SIG-M5 treated with dmso at 0.1 percent for 504 hours (cell line): ENCODE data around the gene LRRC18.

ENCODE experiments used
- DNase-seq: peaks from one replicate; lab custom pipeline; 2025; ENCODE audit not compliant: unreplicated experiment; lab: John Stamatoyannopoulos, UW

LRRC18 gene

DNA sequence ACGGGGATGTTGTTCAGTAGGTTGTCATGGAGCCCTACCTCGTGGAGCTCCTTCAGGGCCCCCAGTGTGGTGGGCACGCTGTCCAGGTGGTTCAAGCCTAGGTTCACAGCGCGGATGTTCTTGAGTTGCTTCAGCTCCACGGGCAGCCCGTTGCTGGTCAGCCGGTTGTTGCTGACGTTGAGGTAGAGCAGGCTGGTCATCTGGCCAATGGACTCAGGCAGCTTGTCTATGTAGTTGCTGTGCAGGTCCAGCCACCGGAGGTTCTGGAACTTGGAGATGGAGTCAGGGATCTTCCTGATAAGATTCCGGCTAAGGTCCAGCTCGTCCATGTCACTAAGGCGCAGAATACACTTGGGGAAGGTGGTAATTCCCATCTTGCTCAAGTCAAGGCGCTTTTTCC, 26.0 kb downstream of the LRRC18 start:
- DNase-seq = no peak

DNA sequence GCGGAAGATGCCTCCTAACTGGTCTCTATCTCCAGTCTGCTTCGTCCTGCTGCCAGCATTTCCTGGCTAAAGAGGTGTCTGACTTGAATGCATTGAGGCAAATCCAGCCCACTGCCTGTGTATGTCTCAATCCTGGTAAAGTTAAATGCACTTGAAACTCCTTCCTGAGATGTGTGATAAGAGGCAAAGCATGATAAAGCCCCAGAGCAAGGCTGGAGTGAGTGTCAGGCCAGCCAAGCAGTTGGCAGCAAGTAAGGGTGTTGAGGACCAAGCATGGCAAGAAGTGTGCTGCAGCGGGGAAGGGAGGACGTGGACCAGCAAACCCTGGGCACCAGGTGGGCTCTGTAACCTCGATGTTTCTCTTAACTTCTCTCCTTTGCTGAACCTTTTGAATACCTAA, 29.1 kb downstream of the LRRC18 start:
- DNase-seq = no peak

DNA sequence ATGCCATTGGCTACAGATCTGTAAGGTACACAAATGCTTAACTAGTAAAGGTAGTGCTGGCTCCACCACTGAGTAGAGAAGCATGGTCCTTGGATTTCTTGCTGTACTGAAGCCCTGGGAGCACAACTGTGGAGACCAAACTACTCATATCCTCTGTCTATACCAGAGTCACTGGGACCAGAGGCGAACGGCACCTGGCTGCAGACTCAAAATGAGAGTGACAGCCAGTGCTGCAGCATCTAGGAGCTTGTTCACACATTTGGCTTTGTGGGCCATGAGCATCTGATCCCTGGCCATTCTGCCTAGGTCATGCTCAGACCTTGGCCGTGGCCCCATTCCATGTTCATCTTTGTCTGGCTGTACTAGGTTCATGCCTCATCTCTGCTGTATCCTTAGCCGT, 31.9 kb downstream of the LRRC18 start:
- DNase-seq = no peak

DNA sequence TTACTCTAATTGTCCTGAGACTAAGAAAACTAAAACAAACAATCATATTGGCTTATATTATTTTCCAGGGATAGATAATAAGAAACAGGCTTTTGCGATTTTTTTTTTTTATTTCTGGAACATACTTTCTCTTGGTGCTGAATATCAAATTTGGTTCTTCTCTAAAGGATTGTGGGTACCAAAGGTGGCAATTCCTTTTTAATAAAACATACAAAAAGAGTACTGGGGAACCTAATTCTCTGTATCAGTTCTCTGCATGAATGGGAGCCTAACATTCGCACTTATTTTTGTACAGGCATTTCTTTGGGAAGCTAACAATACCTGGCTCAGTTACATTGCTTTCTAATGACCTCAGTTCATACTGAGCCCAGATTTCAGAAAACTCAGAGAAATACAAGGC, 32.8 kb downstream of the LRRC18 start:
- no peak for DNase-seq

DNA sequence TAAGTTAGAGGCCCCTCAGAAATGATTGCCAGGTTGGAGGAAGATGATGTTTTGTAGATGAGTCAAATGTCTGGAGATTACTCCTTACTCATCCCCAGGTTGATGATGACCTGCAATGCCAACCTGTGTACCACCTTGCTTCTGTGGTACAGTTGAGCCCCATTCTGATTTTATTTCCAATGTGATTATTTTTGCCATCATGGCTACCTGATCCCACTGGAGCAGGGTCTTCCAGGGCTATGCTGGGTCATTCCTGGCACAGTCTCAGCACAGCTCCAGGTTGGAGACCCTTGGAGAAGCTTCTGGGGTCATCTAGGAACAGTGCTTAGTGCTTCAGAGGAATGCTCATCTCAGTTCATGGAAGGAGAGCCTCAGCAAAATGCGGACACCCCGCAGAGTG, 34.3 kb downstream of the LRRC18 start:
- no peak for DNase-seq

DNA sequence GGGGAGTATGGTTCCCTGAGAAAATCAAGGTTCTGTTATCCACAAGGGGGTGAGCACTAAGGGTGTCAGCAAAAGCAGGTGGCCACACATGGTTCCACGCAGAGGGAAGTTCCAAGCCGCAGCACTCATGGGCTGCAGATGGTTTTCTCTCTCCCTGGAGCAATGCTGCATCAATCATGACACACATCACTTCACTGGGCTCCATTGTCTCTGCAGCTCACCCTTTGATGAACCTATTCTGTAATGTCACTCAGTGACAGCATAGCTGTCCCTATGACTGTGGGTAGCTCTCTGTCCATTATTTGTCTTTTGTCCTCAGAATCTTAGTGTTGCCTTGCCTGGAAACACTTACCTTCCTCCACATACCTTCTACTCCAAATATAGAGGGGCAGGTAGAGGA, 34.8 kb downstream of the LRRC18 start:
- DNase-seq = no peak

DNA sequence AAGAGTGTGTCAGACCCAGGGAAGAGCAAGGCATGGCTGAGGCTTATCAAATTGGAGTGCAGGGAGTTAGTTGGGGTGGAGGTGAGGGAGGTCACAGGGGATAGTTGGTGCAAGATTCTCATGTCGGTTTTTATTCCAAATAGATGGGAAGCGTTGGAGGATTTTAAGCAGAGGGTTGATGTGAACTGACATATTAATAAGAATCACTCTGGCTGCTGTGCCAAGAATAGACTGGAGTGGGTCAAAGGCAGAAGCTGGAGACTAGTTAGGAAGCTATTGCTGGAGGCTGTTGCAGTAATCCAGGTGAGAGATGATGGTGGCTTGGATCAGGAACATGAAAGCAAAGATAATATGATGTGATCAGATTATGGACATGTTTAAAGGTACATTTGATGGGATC, 36.5 kb downstream of the LRRC18 start:
- DNase-seq = no peak

DNA sequence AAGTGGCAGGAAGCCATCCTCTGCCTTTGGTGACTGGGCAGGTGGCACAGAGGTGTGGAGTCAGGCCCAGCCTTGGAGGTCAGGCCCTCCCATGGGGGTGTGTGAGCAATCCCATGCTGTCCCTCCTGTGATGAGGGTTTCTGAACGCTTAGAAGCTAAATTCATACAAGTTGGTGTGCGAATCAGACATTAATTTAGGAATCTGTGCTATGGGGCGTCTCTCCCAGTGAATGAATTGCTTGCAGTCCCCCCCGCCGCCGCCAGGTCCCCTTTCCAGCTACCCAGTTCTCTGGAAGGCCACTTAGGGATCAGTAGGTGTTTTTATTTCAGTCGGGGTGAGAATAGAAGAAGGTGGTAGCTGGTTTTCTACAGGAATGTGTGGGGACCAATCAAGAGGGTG, 37.5 kb downstream of the LRRC18 start:
- no peak for DNase-seq

DNA sequence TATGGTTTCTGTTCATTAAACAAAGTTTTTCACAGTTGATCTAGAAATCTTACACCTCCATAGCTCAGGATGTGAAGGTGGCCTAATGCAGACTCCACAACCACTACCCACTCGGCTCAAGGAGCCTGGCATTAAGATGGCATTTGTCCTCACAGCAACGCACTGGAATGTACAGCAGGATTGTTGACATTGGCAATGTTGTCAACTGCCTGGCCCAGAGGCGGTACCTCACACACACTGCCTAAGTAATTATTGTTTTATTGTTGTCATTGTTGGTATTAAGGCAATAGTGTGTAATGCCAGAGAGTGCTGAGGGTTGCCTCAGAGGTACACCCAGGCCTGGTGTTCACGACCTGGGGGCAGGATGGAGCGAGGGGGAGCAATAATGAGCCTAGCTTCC, 38.3 kb downstream of the LRRC18 start:
- DNase-seq = no peak

DNA sequence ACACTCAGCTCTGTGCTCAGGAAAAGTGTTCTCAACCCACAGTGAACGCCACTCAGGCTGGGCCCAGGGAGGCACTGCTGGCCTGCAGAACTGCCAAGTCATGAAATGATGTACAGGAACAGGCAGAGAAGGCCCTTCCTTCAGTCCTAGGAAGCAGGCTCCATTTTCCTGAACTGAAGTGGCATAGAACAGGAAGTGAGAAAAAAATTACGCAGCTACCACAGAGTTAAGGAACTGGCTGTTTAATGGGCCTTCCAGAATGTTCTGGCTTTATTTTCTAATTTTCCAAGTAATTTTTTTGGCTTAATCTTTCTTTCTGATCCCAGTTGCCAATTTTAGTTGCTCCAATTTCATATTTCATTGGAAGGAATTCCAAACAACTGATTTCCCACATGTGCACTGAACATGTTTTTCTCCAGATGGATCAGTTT, 39.3 kb downstream of the LRRC18 start:
- DNase-seq = peak; percentile 5

DNA sequence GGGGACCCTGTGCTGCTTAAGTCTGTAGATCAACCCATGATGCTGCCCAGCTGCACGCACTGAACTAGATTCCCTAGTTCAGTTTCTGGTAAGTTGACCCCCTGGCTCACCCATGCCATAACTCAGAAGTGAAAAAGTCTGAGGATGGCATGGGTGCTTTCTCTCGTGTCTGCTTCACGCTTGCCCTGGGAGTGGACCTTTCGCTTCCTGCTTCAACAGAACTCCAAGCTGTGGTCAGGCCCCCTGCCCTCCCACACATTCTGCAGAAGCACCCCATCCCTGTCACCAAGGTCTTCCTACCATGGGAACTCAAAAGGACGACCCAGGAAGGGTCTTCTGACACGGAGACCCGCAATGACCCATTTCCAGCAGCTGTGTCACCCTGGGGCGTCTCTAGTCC, 39.9 kb downstream of the LRRC18 start:
- DNase-seq = no peak

DNA sequence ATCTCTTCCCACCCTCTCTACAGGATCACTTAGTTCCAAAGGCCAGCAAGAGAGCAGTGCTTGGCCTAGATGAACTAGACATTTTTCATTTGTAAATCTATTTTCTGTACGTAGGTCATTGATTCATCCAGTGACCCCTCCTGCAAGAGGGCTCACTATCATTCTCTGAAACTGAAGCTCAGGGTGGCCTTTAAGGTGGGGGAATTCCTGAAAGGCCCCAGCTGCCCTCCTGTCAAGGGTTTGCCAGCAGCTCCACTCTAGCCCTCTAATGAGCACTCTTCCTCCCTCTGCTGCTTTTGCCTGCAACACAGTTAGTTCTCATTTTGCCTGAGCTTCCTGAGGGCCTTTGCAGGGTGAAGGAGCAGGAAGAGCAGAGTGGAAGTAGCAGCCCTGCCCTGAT, 41.2 kb downstream of the LRRC18 start:
- DNase-seq = no peak

DNA sequence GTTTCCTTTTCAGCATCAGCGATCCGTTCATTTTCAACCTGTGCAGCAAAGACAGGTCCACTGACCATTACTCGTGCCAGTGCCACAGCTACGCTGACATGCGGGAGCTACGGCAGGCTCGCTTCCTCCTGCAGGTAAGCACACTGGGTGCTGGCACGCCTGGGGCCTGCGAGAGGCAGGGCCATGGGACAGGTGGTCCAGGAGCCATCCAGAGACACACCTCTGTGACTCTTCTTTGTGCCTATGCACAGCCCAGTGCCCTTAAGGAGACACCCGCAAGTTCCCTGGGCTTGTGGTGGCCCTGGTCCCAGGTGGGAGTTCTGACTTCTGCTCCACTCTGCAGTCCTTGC, 42.2 kb downstream of the LRRC18 start:
- DNase-seq = no peak

DNA sequence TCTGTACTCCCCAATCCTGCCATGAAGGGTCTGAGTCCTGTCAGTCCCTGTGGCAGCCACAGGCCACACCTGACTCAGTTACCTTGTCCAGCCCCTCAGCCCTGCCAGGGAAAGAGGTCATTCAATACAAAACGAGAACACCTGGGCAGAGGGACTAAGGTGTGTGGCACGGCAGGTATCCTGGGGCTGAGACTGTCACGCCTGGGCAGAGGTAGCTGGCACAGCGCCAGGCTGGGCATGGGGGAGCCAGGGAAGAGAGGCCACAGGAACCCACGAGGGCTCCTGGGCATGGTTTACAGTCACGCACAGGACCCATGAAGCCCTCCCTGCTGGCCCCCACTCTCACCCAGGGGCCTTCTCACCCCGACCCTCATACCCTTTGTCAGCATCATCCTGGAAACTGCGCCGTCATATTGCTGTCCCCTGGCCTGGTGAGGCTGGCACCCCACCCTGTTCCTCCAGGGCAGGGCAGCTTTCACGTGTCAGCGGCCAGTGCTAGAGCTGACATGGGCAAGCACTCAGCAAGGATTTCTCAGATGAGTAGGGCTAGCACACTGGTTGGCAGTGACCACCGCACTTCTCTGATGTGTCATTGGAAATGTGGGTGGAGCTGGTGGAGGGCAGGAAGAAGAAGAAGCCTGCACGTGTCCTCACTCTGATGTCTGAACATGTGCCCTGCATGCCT, 42.7 kb downstream of the LRRC18 start:
- DNase-seq = no peak

DNA sequence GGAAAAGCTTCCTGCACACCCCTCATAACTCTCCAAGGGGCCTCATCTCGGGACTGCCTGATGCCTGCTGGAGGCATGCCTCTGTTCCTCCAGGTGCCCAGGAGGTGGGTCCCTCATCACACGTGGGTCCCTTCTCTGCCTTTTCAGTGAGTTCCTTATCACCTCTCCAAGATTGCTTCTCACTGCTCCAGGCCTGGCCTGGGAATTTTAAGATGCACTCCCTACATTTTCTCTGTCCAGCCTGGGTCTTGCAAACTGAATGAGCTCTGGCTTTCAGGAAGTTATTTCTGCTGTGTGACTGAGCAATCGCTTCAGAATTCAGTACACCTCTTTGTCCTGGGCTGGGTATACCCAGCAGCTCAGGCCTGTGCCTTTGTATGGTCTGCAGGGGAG, 43.8 kb downstream of the LRRC18 start:
- DNase-seq = no peak

DNA sequence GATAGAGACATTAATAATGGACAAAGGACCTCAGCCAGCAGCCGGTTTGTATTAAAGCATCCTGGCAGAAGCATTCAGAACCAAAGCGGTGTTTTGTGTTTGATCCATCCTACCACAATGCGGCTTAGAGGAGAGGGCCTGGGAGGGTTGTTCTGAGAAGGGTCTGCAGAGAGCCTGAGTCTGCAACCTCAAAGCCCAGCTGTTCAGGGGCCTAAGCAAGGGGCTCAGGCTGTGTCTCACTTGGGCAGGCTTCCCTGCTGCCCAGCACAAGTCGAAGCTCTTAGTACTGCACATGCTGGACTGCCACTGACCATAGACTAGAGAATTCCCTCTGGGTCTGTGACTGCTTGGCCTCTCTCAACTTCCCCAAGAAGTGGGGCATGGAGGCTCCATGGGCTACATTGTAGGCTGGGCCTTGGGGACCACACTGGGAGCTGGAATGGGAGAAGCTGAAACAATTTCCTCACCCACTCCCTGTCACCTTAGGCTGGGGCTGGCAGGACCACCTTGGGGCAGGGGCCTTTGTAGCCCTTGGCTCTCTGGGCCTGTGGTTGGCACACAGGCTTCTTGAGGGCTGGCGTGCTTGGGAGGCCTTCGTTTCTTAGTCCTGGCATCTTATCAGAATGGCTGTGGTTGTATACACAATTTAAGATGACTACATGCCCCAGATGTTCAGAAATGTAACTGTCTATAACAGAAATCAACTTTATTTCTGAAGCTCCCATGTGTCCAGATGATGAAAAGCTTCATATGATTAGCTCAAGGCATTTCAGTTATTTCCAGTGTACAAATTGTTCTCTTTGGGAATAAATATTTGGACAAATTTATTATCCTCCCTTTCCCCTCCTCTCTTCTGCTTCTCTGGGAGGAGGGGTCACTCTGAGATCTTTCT, 44.5 kb downstream of the LRRC18 start:
- DNase-seq = no peak

DNA sequence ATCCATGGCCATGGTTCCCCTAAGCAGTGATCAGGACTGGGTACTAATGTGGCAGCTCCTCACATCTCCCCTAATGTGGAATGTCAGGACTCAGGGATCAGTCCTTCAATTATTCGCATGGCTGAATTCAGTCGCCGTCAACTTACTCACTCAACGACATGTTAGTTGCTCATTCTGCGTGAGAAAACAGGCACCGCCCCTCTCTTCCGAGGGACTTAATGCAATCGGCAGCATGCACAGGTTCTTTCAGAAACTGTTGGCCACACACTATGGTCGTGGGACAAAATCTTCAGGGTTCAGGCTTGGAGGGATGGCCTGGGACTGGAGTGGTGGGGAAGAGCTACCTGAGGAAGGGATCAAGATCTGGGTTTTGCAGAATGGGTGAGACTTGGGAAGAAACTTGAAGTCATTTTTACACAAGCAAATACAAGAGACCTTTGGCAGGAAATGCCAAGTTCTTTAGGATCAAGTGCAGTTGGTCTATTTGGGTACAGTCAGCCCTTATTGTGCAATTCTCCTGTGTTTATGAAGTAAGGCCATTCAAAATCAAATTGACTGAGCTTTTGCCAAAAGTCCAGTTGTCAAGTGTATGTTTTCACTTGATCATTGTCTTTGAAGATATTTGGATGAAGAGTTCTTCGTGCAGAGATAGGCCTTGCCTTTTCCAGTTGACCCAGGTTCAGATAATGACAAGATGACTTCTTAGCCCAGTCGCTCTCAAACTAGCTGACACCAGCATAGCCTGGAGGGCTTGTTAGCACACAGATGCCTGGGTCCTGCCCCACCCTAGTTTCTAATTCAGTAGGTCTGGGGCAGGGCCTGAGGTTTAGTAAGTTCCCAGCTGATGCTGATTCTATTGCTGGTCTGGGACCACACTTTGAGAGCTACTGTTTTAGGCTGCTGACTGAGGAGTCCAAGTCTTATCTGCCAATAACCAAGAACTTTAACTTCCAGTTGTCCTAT, 48.5 kb downstream of the LRRC18 start:
- no peak for DNase-seq

DNA sequence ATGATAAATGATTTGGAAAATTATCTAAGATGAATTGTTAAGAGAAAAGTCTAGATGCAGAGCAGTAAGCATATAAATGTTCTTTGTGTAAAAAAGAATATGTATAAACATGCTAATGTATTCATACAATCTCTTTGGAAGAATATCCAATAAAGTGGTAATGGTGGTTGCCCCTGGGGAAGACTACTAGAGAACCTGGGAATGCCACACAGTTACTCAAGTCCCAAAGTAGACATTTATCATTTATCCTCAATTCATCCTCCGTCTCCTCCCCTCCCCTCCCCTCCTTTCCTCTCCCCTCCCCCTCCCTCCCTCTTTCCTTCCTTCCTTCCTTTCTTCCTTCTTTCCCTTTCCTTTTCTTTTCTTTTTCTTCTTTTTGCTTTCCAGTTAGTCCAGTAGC, 51.7 kb downstream of the LRRC18 start:
- no peak for DNase-seq

DNA sequence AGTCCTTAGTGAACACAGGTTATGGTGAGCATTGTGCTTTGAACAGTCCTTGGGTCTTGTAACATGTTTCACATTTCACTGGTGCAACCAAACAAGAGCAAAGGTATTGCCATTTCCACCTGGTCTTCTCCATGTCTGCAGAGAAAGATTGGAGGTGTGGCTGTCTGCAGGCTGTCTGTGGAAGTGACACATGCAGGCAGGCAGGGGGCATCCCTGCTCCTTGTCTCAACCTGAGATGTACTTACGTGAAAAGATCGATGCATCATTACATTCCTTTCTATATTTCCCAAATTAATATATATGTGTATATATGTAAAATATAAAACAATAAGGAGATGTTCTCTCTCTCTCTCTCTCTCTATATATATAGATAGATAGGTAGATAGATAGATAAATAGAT, 54.3 kb downstream of the LRRC18 start:
- no peak for DNase-seq

DNA sequence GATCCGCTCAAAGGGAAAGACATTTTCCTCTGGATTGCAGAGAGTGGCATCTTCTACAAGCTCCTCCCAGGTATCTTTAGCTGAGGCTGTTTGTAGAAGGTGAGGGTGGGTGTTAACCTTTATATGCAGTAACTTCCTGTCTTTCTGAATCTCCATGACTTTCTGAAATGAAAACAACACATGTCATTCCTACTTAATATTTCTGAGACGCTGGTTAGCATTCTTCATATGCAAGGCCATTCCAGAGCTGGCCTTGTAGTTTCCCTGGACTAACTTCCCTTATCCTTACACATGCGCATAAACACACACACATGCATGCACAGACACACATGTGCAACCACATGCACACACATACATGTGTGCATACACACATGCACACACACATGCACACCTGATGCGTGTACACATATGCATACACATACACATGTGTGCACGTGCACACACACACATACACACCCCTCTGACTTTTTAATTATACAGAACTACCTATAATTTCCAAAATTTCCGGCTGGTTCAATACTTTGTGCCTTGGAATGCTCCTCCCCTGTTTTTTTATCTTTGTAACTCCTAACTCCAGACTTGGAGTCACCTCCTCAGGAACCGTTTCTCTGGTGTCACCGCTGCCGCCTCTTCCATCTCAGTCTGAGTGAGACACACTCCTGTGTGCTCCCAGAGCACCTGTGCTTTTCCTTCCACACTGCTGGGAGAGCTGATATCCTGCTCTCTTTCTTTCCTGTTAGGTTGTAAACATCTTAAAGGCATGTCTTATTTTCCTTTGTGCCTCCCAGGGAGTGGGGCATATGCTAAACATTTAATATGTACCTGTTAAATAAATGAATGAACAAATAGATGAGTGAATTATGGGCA, 55.2 kb downstream of the LRRC18 start:
- no peak for DNase-seq

DNA sequence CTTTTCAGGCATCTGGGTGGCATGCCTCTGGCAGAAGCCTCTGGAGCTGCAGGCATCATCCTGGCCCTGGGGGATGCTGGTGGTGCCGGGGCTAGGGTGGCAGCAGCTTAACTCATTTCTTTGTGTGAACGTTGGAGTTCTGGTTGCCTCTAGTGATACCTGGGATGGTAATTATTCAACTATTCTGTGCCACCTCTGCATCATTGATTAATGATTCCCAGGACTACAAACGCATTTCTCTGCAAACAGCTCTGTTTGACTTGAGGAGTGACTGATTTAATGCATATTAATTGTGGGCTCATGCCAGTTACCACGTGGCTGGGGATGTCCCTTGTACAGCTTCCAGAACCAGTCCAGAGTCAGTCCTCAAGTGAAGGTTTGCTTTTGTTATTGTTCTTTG, 55.9 kb downstream of the LRRC18 start:
- no peak for DNase-seq
